DMS 273 (cell line): ENCODE data around the gene OLIG2.

ENCODE experiments used
- DNase-seq: peaks from one replicate; lab custom pipeline; 2025; ENCODE audit not compliant: unreplicated experiment; lab: John Stamatoyannopoulos, UW

Gene OLIG2

GRCh38 chr21:33019885-33020557 lies 5.7 kb upstream of the OLIG2 start:
- DNase-seq, result peak; percentile 56

- DNase-seq, result no peak
These were observed 5.1 kb upstream of the OLIG2 start for GRCh38 chr21:33020558-33021100.

GRCh38 chr21:33021150-33021549 lies 4.6 kb upstream of the OLIG2 start:
- DNase-seq, result no peak

- no peak for DNase-seq
These were observed 4.1 kb upstream of the OLIG2 start for GRCh38 chr21:33021667-33022066.

GRCh38 chr21:33022489-33022827 lies 3.3 kb upstream of the OLIG2 start:
- DNase-seq, result no peak

GRCh38 chr21:33022828-33023573 lies 2.7 kb upstream of the OLIG2 start:
- DNase-seq, result peak; percentile 28

GRCh38 chr21:33023574-33024200 lies 2.0 kb upstream of the OLIG2 start:
- DNase-seq, result peak; percentile 50

GRCh38 chr21:33024201-33025103 lies 1.3 kb upstream of the OLIG2 start:
- peak; percentile 30 for DNase-seq

- DNase-seq, result peak; percentile 70
These were observed 638 bp upstream of the OLIG2 start for GRCh38 chr21:33025106-33025488.

GRCh38 chr21:33026443-33026858 lies 716 bp downstream of the OLIG2 start:
- DNase-seq, result no peak

GRCh38 chr21:33026878-33027400 lies 1.2 kb downstream of the OLIG2 start:
- DNase-seq, result no peak

- no peak for DNase-seq
These were observed 1.9 kb downstream of the OLIG2 start for GRCh38 chr21:33027401-33028286.

- DNase-seq, result no peak
These were observed 2.5 kb downstream of the OLIG2 start for GRCh38 chr21:33028287-33028670.

GRCh38 chr21:33028773-33029384 lies 3.1 kb downstream of the OLIG2 start:
- DNase-seq, result no peak

GRCh38 chr21:33029385-33029921 lies 3.7 kb downstream of the OLIG2 start:
- no peak for DNase-seq

GRCh38 chr21:33029975-33030461 lies 4.3 kb downstream of the OLIG2 start:
- DNase-seq, result no peak

GRCh38 chr21:33030633-33031032 lies 4.9 kb downstream of the OLIG2 start:
- no peak for DNase-seq

GRCh38 chr21:33031152-33031911 lies 5.6 kb downstream of the OLIG2 start:
- DNase-seq, result peak; percentile 35
